Loucy (cell line): Measurements from ENCODE around the gene TRIM37.

Experiments used
- EZH2phosphoT487 ChIP-seq: fragments of 200-600 bp; IDR thresholded peaks from 2 replicates; pipeline ENCODE4 v1.6.1; 2018; ENCODE audit warnings: antibody characterized with exemption, mild to moderate bottlenecking, moderate library complexity, borderline replicate concordance
- TF ChIP-seq, protein P1 (sequence below): fragments of 200-600 bp; sonication (generic); conservative IDR thresholded peaks from 2 replicates; pipeline ENCODE4 v1.5.1; 2014; ENCODE audit warnings: mild to moderate bottlenecking, antibody characterized with exemption, low read length

DNA sequence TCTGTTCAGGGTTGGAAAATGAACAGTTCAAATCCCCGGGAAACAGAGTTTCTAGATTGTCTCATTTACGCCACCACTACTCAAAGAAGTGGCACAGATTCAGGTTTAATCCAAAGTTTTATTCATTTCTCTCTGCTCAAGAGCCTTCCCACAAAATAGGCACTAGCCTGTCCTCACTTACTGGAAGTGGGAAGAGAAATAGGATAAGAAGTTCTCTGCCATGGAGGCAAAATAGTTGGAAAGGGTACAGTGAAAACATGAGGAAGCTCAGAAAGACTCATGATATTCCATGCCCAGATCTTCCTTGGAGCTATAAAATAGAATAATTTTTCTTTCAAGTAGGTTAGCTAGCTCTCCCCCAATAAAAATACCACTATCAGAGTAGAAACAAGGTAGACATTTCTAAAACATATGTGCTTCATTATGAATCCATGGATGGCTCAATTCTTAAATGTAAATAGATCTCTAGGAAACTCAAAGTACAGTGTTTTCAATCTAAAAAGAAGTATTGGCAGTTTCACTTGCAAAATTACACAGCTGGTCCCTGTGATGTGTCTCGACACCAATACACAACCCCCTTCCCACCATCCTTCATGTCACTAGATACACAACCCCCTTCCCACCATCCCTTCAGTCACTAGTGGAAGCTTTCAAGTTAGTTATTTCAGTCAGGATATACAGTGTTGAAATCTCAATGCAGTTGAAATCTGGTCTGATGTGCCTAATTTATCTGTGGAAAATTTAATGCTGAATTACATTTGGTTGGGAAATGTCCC lies 125.8 kb downstream of the TRIM37 start:
- TF ChIP-seq, protein P1, sequence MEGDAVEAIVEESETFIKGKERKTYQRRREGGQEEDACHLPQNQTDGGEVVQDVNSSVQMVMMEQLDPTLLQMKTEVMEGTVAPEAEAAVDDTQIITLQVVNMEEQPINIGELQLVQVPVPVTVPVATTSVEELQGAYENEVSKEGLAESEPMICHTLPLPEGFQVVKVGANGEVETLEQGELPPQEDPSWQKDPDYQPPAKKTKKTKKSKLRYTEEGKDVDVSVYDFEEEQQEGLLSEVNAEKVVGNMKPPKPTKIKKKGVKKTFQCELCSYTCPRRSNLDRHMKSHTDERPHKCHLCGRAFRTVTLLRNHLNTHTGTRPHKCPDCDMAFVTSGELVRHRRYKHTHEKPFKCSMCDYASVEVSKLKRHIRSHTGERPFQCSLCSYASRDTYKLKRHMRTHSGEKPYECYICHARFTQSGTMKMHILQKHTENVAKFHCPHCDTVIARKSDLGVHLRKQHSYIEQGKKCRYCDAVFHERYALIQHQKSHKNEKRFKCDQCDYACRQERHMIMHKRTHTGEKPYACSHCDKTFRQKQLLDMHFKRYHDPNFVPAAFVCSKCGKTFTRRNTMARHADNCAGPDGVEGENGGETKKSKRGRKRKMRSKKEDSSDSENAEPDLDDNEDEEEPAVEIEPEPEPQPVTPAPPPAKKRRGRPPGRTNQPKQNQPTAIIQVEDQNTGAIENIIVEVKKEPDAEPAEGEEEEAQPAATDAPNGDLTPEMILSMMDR = no peak
- no peak for TF ChIP-seq EZH2phosphoT487
